Prostate gland (tissue), 2 donors: ENCODE data around the gene SEPTIN7. TPM values are rescaled to one million over a fixed set of nuclear protein-coding genes. Genes with fewer than 3 reads are reported as not detected.
A peak's percentile ranks its signal among the peaks of the same experiment; 100 is the strongest.

Experiments
- DNase-seq: peaks from one replicate; pipeline ENCODE4 v3.0.0-alpha.2; 2019; ENCODE audit warnings: low spot score
- H3K27ac ChIP-seq, 2 donors: fragments of 200-600 bp; sonication (generic); 2 replicates each; pipeline ENCODE4 v1.5.1; 2017 to 2019
- H3K27me3 ChIP-seq: fragments of 200-600 bp; sonication (generic); replicated peaks from 2 replicates; pipeline ENCODE4 v1.5.1; 2019; ENCODE audit not compliant: insufficient read depth
- H3K36me3 ChIP-seq, 2 donors: fragments of 200-600 bp; sonication (generic); 1 replicate in 1 of 2; 2 replicates in 1 of 2; pipeline versions ENCODE4 v1.5.1 to v1.8.1; 2017 to 2019
- H3K4me1 ChIP-seq: fragments of 200-600 bp; sonication (generic); replicated peaks from 2 replicates; pipeline ENCODE4 v1.5.1; 2019
- H3K4me3 ChIP-seq, 2 donors: fragments of 200-600 bp; sonication (generic); 2 replicates each; pipeline ENCODE4 v1.5.1; 2017 to 2019
- H3K9me3 ChIP-seq: fragments of 200-600 bp; sonication (generic); 2 replicates; pipeline ENCODE4 v1.5.1; 2017
- POLR2A ChIP-seq: fragments of 450-650 bp; IDR thresholded peaks from one replicate; pipeline ENCODE4 v1.6.1; 2016; ENCODE audit warnings: antibody characterized with exemption, mild to moderate bottlenecking
- POLR2AphosphoS5 ChIP-seq: sonication (generic); formaldehyde crosslinking; IDR thresholded peaks from one replicate; pipeline ENCODE4 v1.6.1; 2017; ENCODE audit warnings: antibody characterized with exemption
- WGBS: methylation state at CpG from one replicate; pipeline ENCODE4 v1.1.5; 2018; 5-methylcytosine and 5-hydroxymethylcytosine counted together
- intact Hi-C: fragments of 100-400 bp; cut with DNase I; formaldehyde crosslinking; loops from one replicate; pipeline ENCODE4 v1.14.2; 2022
- total RNA-seq, 2 donors: library from RNA; depleted of rRNA; stranded (reverse); fragments of >200 nt; gene quantifications; one replicate each; pipeline ENCODE4 v1.1.0, GENCODE V29; 2016
- TF ChIP-seq, protein P1 (sequence below), 4 experiments: fragments of 200-600 bp in 2 of 4; fragments of 450-650 bp in 2 of 4; sonication (generic) in 2 of 4; IDR thresholded peaks; 1 replicate in 3 of 4; 2 replicates in 1 of 4; pipeline ENCODE4 v1.5.1; 2016 to 2019; ENCODE audit warnings: antibody characterized with exemption in 4 of 4, mild to moderate bottlenecking in 2 of 4, moderate library complexity in 2 of 4

SEPTIN7 gene
- total RNA-seq, 2 donors from 2014 or later: 135 to 136 TPM

DNA sequence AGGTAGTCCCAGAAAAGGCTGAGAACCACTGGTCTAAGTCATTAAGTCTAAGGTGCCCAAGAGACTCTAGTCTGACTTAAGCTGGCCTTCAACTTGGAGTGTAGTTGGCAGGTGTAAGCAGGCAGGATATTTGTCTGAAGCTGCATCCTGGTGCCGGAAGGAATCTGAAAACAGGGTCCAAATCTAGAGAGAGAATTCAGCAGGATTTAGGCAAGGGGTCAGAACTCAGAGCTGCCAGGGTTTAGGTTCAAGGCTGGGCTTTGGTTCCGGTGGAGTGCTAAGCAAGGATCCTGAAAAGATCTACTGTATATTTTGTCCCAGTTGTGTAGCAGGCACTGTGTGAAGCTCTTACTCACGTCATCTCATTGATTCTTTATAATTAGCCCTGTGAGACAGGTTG lies 16.5 kb upstream of the SEPTIN7 start:
- no peak for DNase-seq
- WGBS: 88% methylated on average over 3 of the region's 3 CpGs
- intact Hi-C loops: no loop called here
- Histone ChIP-seq H3K36me3 (no peaks in the 10 kb centered on the region), H3K27ac (no peak overlapping the region), H3K4me1 (no peaks in the 10 kb centered on the region), H3K27me3 (no peaks in the 10 kb centered on the region), H3K9me3 (no peaks in the 10 kb centered on the region), H3K4me3 (no peak overlapping the region)
- TF ChIP-seq, protein P1, sequence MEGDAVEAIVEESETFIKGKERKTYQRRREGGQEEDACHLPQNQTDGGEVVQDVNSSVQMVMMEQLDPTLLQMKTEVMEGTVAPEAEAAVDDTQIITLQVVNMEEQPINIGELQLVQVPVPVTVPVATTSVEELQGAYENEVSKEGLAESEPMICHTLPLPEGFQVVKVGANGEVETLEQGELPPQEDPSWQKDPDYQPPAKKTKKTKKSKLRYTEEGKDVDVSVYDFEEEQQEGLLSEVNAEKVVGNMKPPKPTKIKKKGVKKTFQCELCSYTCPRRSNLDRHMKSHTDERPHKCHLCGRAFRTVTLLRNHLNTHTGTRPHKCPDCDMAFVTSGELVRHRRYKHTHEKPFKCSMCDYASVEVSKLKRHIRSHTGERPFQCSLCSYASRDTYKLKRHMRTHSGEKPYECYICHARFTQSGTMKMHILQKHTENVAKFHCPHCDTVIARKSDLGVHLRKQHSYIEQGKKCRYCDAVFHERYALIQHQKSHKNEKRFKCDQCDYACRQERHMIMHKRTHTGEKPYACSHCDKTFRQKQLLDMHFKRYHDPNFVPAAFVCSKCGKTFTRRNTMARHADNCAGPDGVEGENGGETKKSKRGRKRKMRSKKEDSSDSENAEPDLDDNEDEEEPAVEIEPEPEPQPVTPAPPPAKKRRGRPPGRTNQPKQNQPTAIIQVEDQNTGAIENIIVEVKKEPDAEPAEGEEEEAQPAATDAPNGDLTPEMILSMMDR (IDR thresholded peaks at IDR 0.05): no peak
- no peak for TF ChIP-seq POLR2AphosphoS5
- no peak for TF ChIP-seq POLR2A

DNA sequence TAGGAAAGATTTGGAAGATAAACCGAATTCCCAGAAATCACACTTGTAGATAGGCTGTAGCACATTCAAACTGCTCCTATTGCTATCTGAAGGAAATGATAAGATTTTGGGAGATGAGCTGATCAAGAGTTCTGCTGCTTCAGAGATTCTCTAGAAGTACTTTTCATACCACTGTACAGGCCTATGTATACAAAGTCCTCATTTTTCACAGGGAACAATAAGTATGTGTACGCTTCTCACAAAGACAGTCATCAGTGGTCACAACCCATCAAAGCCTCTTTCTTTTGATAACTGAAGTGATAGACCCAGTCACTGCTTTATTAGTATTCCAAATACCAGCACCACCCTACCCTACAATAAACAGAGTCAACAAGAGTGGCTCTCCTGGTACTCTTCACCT lies 15.6 kb upstream of the SEPTIN7 start:
- TF ChIP-seq POLR2AphosphoS5 (no peak), POLR2A (no peak)
- TF ChIP-seq, protein P1 (IDR thresholded peaks at IDR 0.05): no peak

DNA sequence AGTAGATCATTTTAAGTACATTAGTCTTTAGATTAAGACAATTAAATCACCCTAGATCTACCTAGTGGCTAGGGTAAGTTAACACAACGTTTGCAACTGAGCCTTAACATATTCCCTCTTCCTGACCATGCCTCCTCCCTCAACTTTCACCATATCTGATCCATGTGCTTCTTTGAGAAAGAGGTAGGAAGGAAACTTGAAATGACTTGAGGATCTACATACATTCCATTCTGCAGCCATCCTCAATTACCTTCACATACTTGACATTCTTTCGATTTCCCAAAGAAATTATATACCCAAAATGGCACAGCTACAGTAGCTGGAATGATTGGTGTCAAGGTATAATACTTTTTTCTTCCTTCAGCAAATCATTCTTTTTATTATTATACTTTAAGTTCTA lies 12.9 kb upstream of the SEPTIN7 start:
- H3K9me3 ChIP-seq: no peaks in the 10 kb centered on the region
- H3K27me3 ChIP-seq: no peaks in the 10 kb centered on the region
- TF ChIP-seq POLR2AphosphoS5: no peak
- TF ChIP-seq, protein P1 (IDR thresholded peaks at IDR 0.05): no peak
- TF ChIP-seq POLR2A: no peak
- H3K36me3 ChIP-seq: no peaks in the 10 kb centered on the region
- intact Hi-C loops: no loop called here
- no peak overlapping the region for H3K4me3 ChIP-seq
- DNase-seq: no peak
- H3K27ac ChIP-seq: no peak overlapping the region
- WGBS: 67% methylated on average over 2 of the region's 2 CpGs
- H3K4me1 ChIP-seq: no peaks in the 10 kb centered on the region

More for the DNA sequence above, 15.6 kb upstream of the SEPTIN7 start:
- Histone ChIP-seq H3K9me3 (no peaks in the 10 kb centered on the region), H3K4me3 (no peak overlapping the region), H3K27ac (no peak overlapping the region), H3K4me1 (no peaks in the 10 kb centered on the region), H3K36me3 (no peaks in the 10 kb centered on the region), H3K27me3 (no peaks in the 10 kb centered on the region)
- intact Hi-C loops: no loop called here
- no peak for DNase-seq
- whole genome bisulfite sequencing: 90% methylated on average over 2 of the region's 2 CpGs

DNA sequence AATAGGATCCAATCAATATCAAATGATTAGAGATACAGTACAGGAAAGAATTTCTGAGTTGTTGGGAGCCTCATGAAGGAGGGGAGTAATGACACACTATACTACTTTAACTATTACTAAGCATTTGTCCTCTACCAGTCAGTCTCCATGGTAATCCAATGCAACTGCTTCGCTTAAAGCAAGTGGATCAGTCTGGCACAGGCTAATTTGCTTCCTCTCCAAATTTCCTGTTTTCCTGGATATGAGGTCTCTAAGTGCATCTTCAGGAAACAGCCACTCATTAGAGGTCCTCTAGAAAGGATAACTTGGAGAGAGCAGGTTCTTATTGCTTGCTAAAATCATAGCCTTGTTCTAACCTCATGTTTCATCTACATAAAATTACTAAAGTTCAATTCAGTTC lies 8.4 kb upstream of the SEPTIN7 start:
- no peak for DNase-seq
- Histone ChIP-seq H3K4me1 (no peaks in the 10 kb centered on the region), H3K9me3 (no peaks in the 10 kb centered on the region), H3K27ac (no peak overlapping the region), H3K36me3 (no peaks in the 10 kb centered on the region), H3K4me3 (no peak overlapping the region), H3K27me3 (no peaks in the 10 kb centered on the region)
- TF ChIP-seq POLR2A (no peak), POLR2AphosphoS5 (no peak)
- TF ChIP-seq, protein P1 (IDR thresholded peaks at IDR 0.05): no peak
- intact Hi-C loops: no loop called here
- 24% methylated on average over 1 of the region's 1 CpG for WGBS

DNA sequence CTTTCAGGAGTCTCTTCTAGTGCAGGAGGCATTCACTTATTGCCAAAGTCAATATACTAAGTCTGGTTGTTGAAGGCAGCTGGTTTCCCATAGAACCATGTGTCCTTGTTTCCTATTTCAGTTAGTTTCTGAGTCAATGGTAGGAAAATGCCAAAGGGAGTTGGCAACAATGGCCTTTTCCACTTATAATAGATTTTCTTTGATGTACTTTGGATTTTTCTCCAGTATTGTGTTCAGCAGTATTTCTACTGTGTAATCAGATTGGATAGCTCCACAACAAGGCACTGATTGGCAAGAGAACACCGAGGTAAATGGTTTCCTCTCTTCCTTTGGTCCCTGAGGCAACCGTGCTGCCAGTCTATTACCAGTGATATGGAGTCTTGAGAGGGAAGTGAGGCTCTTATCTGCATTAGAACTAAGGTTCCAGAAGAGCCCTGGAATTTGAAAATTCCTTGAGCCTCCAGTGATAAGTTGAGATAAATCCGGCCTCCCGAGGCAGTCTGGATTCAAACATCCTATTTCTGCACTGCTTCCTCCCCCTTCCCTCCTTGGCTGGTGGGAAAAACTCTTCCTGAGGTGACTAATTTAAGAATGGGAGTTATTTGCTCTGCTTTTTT lies 7.9 kb upstream of the SEPTIN7 start:
- Histone ChIP-seq H3K36me3 (no peaks in the 10 kb centered on the region), H3K27ac (no peak overlapping the region), H3K4me1 (no peaks in the 10 kb centered on the region), H3K4me3 (no peak overlapping the region), H3K27me3 (no peaks in the 10 kb centered on the region), H3K9me3 (no peaks in the 10 kb centered on the region)
- TF ChIP-seq POLR2AphosphoS5 (peak; percentile 43), POLR2A (no peak)
- TF ChIP-seq, protein P1 (IDR thresholded peaks at IDR 0.05): no peak
- WGBS: 20% methylated on average over 4 of the region's 4 CpGs
- DNase-seq: no peak
- intact Hi-C loops: no loop called here
